SH-SY5Y (cell line): Measurements from ENCODE around the gene MSI2.

Experiments
- GATA2 ChIP-seq: IDR thresholded peaks from 2 replicates; pipeline ENCODE4 v1.6.1; 2011; ENCODE audit warnings: mild to moderate bottlenecking, low read depth, low read length
- GATA3 ChIP-seq: IDR thresholded peaks from 2 replicates; pipeline ENCODE4 v1.6.1; 2011; ENCODE audit warnings: low read depth, mild to moderate bottlenecking, low read length, moderate library complexity

DNA sequence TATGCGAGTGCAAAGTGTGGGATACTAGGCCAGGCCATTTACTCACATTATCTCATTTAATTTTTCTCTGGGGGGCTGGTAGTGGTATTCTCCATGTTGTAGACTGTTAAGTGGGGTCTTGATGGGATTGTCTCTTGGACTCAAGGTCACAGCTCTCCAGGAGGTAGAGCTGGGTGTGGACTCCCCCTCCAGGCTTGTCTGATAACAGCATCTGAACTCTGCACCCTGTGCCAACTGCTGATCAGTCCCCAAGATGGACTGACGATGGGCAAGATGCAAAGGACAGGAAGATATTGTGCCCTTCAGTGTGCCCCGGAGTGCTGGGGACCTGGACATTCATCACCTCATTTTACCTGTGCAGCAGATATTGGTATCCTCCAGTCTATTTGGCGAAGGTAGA lies 147.8 kb downstream of the MSI2 start:
- no peak for TF ChIP-seq GATA2
- TF ChIP-seq GATA3, result no peak
